SH-SY5Y (cell line): ENCODE results near the gene FOS.

Experiments
- GATA2 ChIP-seq: IDR thresholded peaks from 2 replicates; pipeline ENCODE4 v1.6.1; 2011; ENCODE audit warnings: mild to moderate bottlenecking, low read depth, low read length
- GATA3 ChIP-seq: IDR thresholded peaks from 2 replicates; pipeline ENCODE4 v1.6.1; 2011; ENCODE audit warnings: low read depth, mild to moderate bottlenecking, low read length, moderate library complexity

GRCh38 chr14:75312341-75312740, 33.7 kb downstream of the FOS start:
- TF ChIP-seq GATA2 (no peak), GATA3 (no peak)
